CD14-positive monocyte (primary cell): Measurements from ENCODE around the gene SLC1A2. TPM values are rescaled to one million over a fixed set of nuclear protein-coding genes. Genes with fewer than 3 reads are reported as not detected.
A peak's percentile ranks its signal among the peaks of the same experiment; 100 is the strongest.

Source experiments
- DNase-seq, 3 donors: peaks; one replicate each; pipeline ENCODE4 v3.0.0-alpha.2; 2011 to 2022
- H2AFZ ChIP-seq: 2 replicates; pipeline ENCODE4 v1.6.0; 2012; ENCODE audit warnings: mild to moderate bottlenecking, low read depth, low read length, inconsistent platforms; ENCODE audit not compliant: insufficient read depth, poor library complexity, severe bottlenecking
- H3K27ac ChIP-seq, 2 donors: 1 replicate in 1 of 2; 2 replicates in 1 of 2; pipeline ENCODE4 v1.5.1; 2012 to 2013; ENCODE audit warnings: low read length in 2 of 2, control low read depth in 1 of 2, inconsistent platforms in 1 of 2, low read depth in 1 of 2, mild to moderate bottlenecking in 1 of 2
- H3K27me3 ChIP-seq, 2 donors: one replicate each; pipeline versions ENCODE4 v1.6.0 to v1.6.1; 2011 to 2013; ENCODE audit warnings: low read length in 2 of 2; ENCODE audit not compliant: control insufficient read depth in 2 of 2, insufficient read depth in 2 of 2
- H3K36me3 ChIP-seq, 2 donors: replicated peaks in 1 of 2; 1 replicate in 1 of 2; 2 replicates in 1 of 2; pipeline versions ENCODE4 v1.5.1 to v1.6.1; 2012 to 2013; ENCODE audit warnings: low read length in 2 of 2, control low read depth in 1 of 2, inconsistent platforms in 1 of 2, mild to moderate bottlenecking in 1 of 2; ENCODE audit not compliant: insufficient read depth in 2 of 2, control insufficient read depth in 1 of 2
- H3K4me1 ChIP-seq, 2 donors: 1 replicate in 1 of 2; 2 replicates in 1 of 2; pipeline versions ENCODE4 v1.5.1 to v1.6.1; 2012 to 2013; ENCODE audit warnings: low read length in 2 of 2, control low read depth in 1 of 2, inconsistent platforms in 1 of 2, mild to moderate bottlenecking in 1 of 2, moderate library complexity in 1 of 2; ENCODE audit not compliant: insufficient read depth in 2 of 2, control insufficient read depth in 1 of 2
- H3K4me2 ChIP-seq: replicated peaks from 2 replicates; pipeline ENCODE3; 2012; ENCODE audit warnings: low read length, moderate library complexity, mild to moderate bottlenecking; ENCODE audit not compliant: poor library complexity, severe bottlenecking; ENCODE audit errors: extremely low read depth
- H3K4me3 ChIP-seq, 3 experiments: fragments of 200-600 bp in 1 of 3; sonication (generic) in 1 of 3; replicated peaks in 1 of 3; 1 replicate in 2 of 3; 2 replicates in 1 of 3; pipeline ENCODE4 v1.5.1; 2011 to 2013; ENCODE audit warnings: low read length in 3 of 3, mild to moderate bottlenecking in 3 of 3, control low read depth in 2 of 3, low read depth in 2 of 3, inconsistent platforms in 1 of 3, moderate library complexity in 1 of 3
- H3K79me2 ChIP-seq: 2 replicates; pipeline ENCODE4 v1.6.0; 2012; ENCODE audit warnings: mild to moderate bottlenecking, control low read depth, inconsistent platforms, low read length, moderate library complexity; ENCODE audit not compliant: insufficient read depth
- H3K9ac ChIP-seq: 2 replicates; pipeline ENCODE4 v1.6.0; 2017; ENCODE audit warnings: low read length, mild to moderate bottlenecking; ENCODE audit not compliant: insufficient read depth, poor library complexity, severe bottlenecking
- H3K9me3 ChIP-seq, 2 donors: replicated peaks in 1 of 2; 1 replicate in 1 of 2; 2 replicates in 1 of 2; pipeline versions ENCODE4 v1.5.1 to v1.6.1; 2012 to 2013; ENCODE audit warnings: low read length in 2 of 2, control low read depth in 1 of 2; ENCODE audit not compliant: control insufficient read depth in 1 of 2, insufficient read depth in 1 of 2
- H4K20me1 ChIP-seq: 2 replicates; pipeline ENCODE4 v1.6.0; 2012; ENCODE audit warnings: mild to moderate bottlenecking, low read length, control low read depth, moderate library complexity; ENCODE audit not compliant: insufficient read depth
- H3K27ac Mint-ChIP-seq, 7 donors: one replicate each; pipeline ENCODE4 v1.8.0; 2020; ENCODE audit warnings: mild to moderate bottlenecking in 7 of 7, mixed read lengths in 7 of 7, moderate library complexity in 6 of 7, inconsistent platforms in 2 of 7
- H3K27me3 Mint-ChIP-seq, 3 donors: one replicate each; pipeline ENCODE4 v1.8.0; 2021 to 2022; ENCODE audit warnings: low read depth in 3 of 3, mild to moderate bottlenecking in 3 of 3, mixed read lengths in 3 of 3, moderate library complexity in 3 of 3, inconsistent platforms in 1 of 3
- H3K36me3 Mint-ChIP-seq, 2 donors: one replicate each; pipeline ENCODE4 v1.8.0; 2020; ENCODE audit warnings: mixed read lengths in 2 of 2, inconsistent platforms in 1 of 2, mild to moderate bottlenecking in 1 of 2
- H3K4me1 Mint-ChIP-seq: one replicate; pipeline ENCODE4 v1.8.0; 2020; ENCODE audit warnings: mild to moderate bottlenecking, mixed read lengths
- H3K4me3 Mint-ChIP-seq, 2 donors: one replicate each; pipeline ENCODE4 v1.8.0; 2020; ENCODE audit warnings: mild to moderate bottlenecking in 2 of 2, mixed read lengths in 2 of 2, moderate library complexity in 1 of 2
- H3K9me3 Mint-ChIP-seq, 7 donors: one replicate each; pipeline ENCODE4 v1.8.0; 2020 to 2022; ENCODE audit warnings: mixed read lengths in 7 of 7, mild to moderate bottlenecking in 6 of 7, moderate library complexity in 6 of 7, inconsistent platforms in 2 of 7
- WGBS: methylation state at CpG from one replicate; pipeline ENCODE4 v1.1.5; 2013; ENCODE audit warnings: missing lambda C conversion rate; ENCODE audit not compliant: insufficient coverage; 5-methylcytosine and 5-hydroxymethylcytosine counted together
- intact Hi-C, 2 donors: fragments of 100-400 bp; cut with micrococcal nuclease; formaldehyde crosslinking; loops; one replicate each; pipeline versions ENCODE4 v1.15.0 to v1.15.1; 2023
- polyA plus RNA-seq, 3 donors: library from polyadenylated mRNA; depleted of rRNA in 1 of 3; unstranded in 2 of 3; stranded (reverse) in 1 of 3; fragments of 300-500 nt in 2 of 3; fragments of >200 nt in 1 of 3; fragmentation: Illumina TruSeq in 2 of 3; gene quantifications; 1 replicate in 2 of 3; 2 replicates in 1 of 3; pipeline ENCODE4 v1.2.3, GENCODE V29; 2012 to 2021
- TF ChIP-seq, protein P1 (sequence below): fragments of 200-600 bp; IDR thresholded peaks from one replicate; pipeline ENCODE4 v1.8.0; 2022; ENCODE audit warnings: antibody characterized with exemption, mild to moderate bottlenecking

Gene SLC1A2
- polyA plus RNA-seq, 3 donors, result 0.07 TPM; not detected in 2

DNA sequence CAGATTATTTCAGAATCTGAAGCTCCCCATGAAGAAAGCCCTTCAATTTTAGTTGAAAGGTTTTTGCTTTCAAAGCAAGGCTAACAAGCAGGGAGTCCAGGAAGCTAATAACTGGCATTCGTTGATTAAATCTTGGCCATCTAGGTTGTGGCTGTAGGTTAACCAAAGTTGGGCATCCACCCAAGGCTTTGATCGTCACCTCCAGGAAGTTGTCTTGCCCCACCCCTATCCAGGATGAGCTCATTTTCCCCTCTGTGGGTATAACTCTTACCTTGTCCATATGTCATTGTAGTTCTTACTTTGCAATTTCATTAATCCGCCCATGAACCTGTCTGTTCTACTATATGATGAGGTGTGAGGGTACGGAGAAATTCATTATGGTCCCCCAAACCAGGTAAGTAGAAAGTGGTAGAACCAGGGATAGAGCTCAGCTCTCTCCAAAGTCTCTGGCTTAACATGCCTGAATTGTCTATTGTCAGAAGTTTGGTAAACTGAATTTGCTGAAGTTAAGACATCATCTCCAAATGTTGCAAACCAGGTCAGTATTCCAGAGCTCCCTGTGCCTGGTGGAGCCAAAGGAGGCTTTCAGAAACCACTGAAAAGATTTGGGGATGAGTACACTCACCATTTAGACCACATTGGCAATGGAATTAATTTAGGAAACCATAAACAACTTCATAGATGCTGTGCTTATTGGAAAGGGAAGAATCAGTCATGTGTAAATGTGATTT, 183.3 kb downstream of the SLC1A2 start:
- peaks cover 0 to 3% (median 0%) of the 10 kb centered on the region in 3 donors for H3K27me3 Mint-ChIP-seq
- no CpG with 5 or more reads among the region's 4 CpGs for WGBS
- Histone ChIP-seq H3K4me1 (peaks cover 36 to 45% of the 10 kb centered on the region in 2 donors), H3K9ac (no peak overlapping the region), H3K36me3 (peaks cover 7 to 18% of the 10 kb centered on the region in 2 donors), H3K4me2 (peak overlapping the region; percentile 19), H2AFZ (no peak overlapping the region), H3K4me3 (peak overlapping the region in 1 of 3 experiments; percentile 23), H4K20me1 (no peaks in the 10 kb centered on the region), H3K27me3 (no peaks in the 10 kb centered on the region), H3K79me2 (no peaks in the 10 kb centered on the region), H3K9me3 (no peaks in the 10 kb centered on the region), H3K27ac (peak overlapping the region in 1 of 2 donors; percentile 37)
- peaks cover 0 to 7% (median 2%) of the 10 kb centered on the region in 7 donors for H3K9me3 Mint-ChIP-seq
- peak overlapping the region; percentile 69 to 88 (median 84) for H3K27ac Mint-ChIP-seq
- DNase-seq, result peak in 2 of 3 donors; percentile 34 to 44
- TF ChIP-seq, protein P1, sequence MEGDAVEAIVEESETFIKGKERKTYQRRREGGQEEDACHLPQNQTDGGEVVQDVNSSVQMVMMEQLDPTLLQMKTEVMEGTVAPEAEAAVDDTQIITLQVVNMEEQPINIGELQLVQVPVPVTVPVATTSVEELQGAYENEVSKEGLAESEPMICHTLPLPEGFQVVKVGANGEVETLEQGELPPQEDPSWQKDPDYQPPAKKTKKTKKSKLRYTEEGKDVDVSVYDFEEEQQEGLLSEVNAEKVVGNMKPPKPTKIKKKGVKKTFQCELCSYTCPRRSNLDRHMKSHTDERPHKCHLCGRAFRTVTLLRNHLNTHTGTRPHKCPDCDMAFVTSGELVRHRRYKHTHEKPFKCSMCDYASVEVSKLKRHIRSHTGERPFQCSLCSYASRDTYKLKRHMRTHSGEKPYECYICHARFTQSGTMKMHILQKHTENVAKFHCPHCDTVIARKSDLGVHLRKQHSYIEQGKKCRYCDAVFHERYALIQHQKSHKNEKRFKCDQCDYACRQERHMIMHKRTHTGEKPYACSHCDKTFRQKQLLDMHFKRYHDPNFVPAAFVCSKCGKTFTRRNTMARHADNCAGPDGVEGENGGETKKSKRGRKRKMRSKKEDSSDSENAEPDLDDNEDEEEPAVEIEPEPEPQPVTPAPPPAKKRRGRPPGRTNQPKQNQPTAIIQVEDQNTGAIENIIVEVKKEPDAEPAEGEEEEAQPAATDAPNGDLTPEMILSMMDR, result no peak
- H3K4me3 Mint-ChIP-seq, result peak overlapping the region in 1 of 2 donors; percentile 39
- peaks cover 9 to 16% of the 10 kb centered on the region in 2 donors for H3K36me3 Mint-ChIP-seq
- intact Hi-C loops, result loop anchor here in 1 of 2 donors (5.0 kb wide), 1 partner anchor 66 kb away; no protein-coding TSS in a partner anchor
- peaks cover 48% of the 10 kb centered on the region for H3K4me1 Mint-ChIP-seq

- H3K9me3 ChIP-seq, result no peaks in the 10 kb centered on the region
- peaks cover 12 to 24% of the 10 kb centered on the region in 2 donors for H3K36me3 ChIP-seq
- no CpG with 5 or more reads among the region's 1 CpG for WGBS
- TF ChIP-seq, protein P1, result no peak
- peaks cover 48% of the 10 kb centered on the region for H3K4me1 Mint-ChIP-seq
- no peak overlapping the region for H3K9ac ChIP-seq
- intact Hi-C loops, result loop anchor here in 1 of 2 donors (5.0 kb wide), 1 partner anchor 67 kb away; no protein-coding TSS in a partner anchor
- H2AFZ ChIP-seq, result no peak overlapping the region
- H3K4me3 Mint-ChIP-seq, result no peak overlapping the region
- no peaks in the 10 kb centered on the region for H3K27me3 ChIP-seq
- H4K20me1 ChIP-seq, result no peaks in the 10 kb centered on the region
- DNase-seq, result no peak
- peaks cover 0 to 3% (median 0%) of the 10 kb centered on the region in 3 donors for H3K27me3 Mint-ChIP-seq
- H3K36me3 Mint-ChIP-seq, result peaks cover 15 to 22% of the 10 kb centered on the region in 2 donors
- peak overlapping the region in 1 of 7 donors; percentile 79 for H3K27ac Mint-ChIP-seq
- H3K9me3 Mint-ChIP-seq, result peaks cover 0 to 7% (median 2%) of the 10 kb centered on the region in 7 donors
- peaks cover 36 to 45% of the 10 kb centered on the region in 2 donors for H3K4me1 ChIP-seq
- no peaks in the 10 kb centered on the region for H3K79me2 ChIP-seq
- no peak overlapping the region for H3K4me3 ChIP-seq
- H3K27ac ChIP-seq, result no peak overlapping the region
- H3K4me2 ChIP-seq, result no peak overlapping the region
Measured at GRCh38 chr11:35235498-35235897, 183.9 kb downstream of the SLC1A2 start.
